Measurements from ENCODE around the gene BTBD3. TPM values are rescaled to one million over a fixed set of nuclear protein-coding genes. Genes with fewer than 3 reads are reported as not detected.

The BTBD3 gene
- total RNA-seq (2014; rRNA removed; shearing (Covaris generic)) = 51.8 and 61.1 TPM in 2 replicates

GRCh38 chr20:11917663-11918062 is at the start of gene BTBD3:
Gene BTBD3 (plus strand): TSS chr20:11917893. CDS start chr20:11918276, 383 bp downstream.
- peak; percentile 12 for DNase-seq
- Histone ChIP-seq H3K4me3 (ENCODE audit: insufficient read depth, low read depth, low read length) (no peak within 1 kb of the TSS), H3K27me3 (ENCODE audit: control insufficient read depth, insufficient read depth, low read length) (no peaks in the 10 kb centered on the region), H3K36me3 (replicated peaks; ENCODE audit: control insufficient read depth, insufficient read depth, low read length) (no peaks in the 10 kb centered on the region)

DNA sequence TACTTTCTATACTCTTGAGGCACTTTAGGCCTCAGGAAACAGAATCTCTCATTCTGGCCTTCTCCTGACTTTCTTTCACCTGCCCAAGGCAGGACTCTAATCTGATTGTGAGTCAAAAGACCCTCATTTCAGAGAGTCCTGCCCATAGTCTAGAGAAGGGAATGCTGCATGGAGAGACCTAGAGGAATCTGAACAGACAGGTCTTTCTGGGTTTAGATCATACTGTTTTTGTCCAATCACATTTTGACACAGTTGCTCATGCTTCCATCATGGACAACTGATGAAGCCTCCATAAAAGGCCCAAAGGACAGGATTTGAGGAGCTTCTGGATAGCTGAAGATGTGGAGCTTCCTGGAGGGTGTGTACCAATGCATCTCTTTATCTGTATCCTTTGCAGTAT is 48.1 kb upstream of the BTBD3 start:
- Histone ChIP-seq H3K36me3 (replicated peaks; ENCODE audit: control insufficient read depth, insufficient read depth, low read length) (no peaks in the 10 kb centered on the region), H3K4me3 (ENCODE audit: insufficient read depth, low read depth, low read length) (no peak overlapping the region), H3K27me3 (ENCODE audit: control insufficient read depth, insufficient read depth, low read length) (no peaks in the 10 kb centered on the region)
- DNase-seq = no peak

DNA sequence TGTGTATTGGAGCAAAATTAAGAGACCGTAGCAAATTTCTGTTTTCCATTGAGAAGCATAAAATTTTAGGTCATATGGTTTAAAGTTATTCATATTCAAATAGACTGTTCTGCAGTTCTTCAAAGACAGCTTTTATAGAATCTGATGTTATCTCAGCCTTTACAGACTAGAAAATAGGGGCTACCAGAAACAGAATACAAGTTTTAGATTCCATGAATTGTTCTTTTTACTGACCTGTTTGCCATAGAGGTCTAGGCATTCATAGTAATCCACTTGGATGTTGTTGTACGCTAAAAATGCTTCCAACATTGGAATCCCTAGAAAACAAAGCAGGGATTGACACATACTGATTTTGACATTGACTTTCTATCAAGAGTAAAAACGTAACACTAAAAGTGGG is 47.3 kb upstream of the BTBD3 start:
- Histone ChIP-seq H3K4me3 (ENCODE audit: insufficient read depth, low read depth, low read length) (no peak overlapping the region), H3K27me3 (ENCODE audit: control insufficient read depth, insufficient read depth, low read length) (no peaks in the 10 kb centered on the region), H3K36me3 (replicated peaks; ENCODE audit: control insufficient read depth, insufficient read depth, low read length) (no peaks in the 10 kb centered on the region)
- DNase-seq = no peak

DNA sequence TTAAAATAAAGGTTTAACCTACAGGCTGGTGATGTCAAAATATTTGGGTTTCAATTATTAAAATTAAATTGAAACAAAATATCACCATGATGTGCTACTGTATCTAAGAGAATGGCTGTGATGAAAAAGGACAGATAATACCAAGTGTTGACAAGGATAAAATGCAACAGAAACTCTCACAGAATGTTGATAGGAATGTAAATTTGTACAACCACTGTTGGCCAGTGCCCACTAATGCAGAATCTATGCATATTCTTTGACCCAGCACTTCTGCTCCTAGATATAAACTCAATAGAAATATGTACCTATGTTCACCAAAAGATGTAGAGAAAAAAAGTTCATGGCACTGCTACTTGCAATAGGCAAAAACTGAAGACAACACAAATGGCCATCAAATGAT is 41.1 kb upstream of the BTBD3 start:
- Histone ChIP-seq H3K27me3 (ENCODE audit: control insufficient read depth, insufficient read depth, low read length) (no peaks in the 10 kb centered on the region), H3K4me3 (ENCODE audit: insufficient read depth, low read depth, low read length) (no peak overlapping the region), H3K36me3 (replicated peaks; ENCODE audit: control insufficient read depth, insufficient read depth, low read length) (no peaks in the 10 kb centered on the region)
- no peak for DNase-seq

- H3K36me3 ChIP-seq (replicated peaks; ENCODE audit: control insufficient read depth, insufficient read depth, low read length) = no peaks in the 10 kb centered on the region
- no peaks in the 10 kb centered on the region for H3K27me3 ChIP-seq (ENCODE audit: control insufficient read depth, insufficient read depth, low read length)
- H3K4me3 ChIP-seq (ENCODE audit: insufficient read depth, low read depth, low read length) = no peak overlapping the region
- DNase-seq = no peak
Measured at GRCh38 chr20:11880680-11881079, 37.0 kb upstream of the BTBD3 start.

DNA sequence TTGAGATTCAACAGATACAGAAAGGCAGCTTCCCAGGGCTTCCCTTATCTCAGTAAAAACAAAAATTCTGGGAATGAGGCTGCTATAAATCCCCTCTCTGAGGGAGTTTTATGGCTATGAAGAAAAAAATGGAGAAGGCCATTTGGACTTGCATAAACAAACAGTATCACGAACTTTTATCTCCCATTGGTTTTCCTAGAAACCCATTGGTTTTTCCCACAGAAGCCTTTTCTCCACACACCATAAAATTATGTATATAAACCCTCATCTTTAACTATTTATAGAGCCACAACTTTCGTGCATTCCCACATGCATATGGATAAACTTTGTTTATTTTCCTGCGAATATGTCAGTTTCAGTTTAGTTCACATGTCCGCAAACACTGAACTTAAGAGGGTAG is 36.2 kb upstream of the BTBD3 start:
- Histone ChIP-seq H3K4me3 (ENCODE audit: insufficient read depth, low read depth, low read length) (no peak overlapping the region), H3K27me3 (ENCODE audit: control insufficient read depth, insufficient read depth, low read length) (no peaks in the 10 kb centered on the region), H3K36me3 (replicated peaks; ENCODE audit: control insufficient read depth, insufficient read depth, low read length) (no peaks in the 10 kb centered on the region)
- DNase-seq = no peak

GRCh38 chr20:11882651-11883050 is 35.0 kb upstream of the BTBD3 start:
- DNase-seq = no peak

GRCh38 chr20:11888648-11889047 is 29.0 kb upstream of the BTBD3 start:
- no peak for DNase-seq

More at GRCh38 chr20:11882651-11883050, 35.0 kb upstream of the BTBD3 start:
- Histone ChIP-seq H3K36me3 (replicated peaks; ENCODE audit: control insufficient read depth, insufficient read depth, low read length) (no peaks in the 10 kb centered on the region), H3K27me3 (ENCODE audit: control insufficient read depth, insufficient read depth, low read length) (no peaks in the 10 kb centered on the region), H3K4me3 (ENCODE audit: insufficient read depth, low read depth, low read length) (no peak overlapping the region)

DNA sequence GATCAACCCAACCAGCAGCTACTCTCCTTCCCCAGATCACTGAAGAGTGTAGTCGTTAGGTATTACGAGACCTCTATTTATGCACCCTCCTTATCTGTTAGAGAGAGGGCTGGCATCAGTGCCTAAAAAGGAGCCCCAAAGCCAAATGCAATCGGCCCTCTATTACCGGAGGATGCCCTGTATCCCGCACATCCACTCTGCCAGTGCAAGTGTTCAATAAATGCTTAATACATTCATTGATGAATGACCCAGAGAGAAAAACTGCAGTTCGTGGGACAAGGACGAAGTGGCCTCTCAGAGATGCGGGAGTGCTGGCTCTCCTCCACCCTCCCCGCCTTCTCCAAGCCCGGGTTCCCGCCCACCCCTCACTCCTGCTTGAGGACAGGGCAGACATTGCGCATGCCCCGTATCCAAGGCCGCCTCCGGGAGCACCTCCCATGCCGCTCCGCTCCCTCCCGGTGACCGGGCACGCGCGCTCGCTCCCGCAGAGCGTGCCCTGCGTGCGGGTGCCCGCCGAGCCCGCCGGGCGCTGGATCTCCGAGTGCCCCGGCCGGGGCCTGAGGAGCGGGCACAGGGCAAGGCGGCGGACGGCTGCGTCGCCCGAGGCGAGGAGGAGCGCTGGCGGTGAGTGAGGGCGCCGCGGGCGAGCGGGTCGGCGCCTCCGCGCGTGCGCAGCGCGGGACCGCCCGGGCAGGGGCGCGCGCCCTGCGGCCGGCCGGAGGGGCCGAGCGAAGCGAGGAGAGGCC is 27.2 kb upstream of the BTBD3 start:
- H3K4me3 ChIP-seq (ENCODE audit: insufficient read depth, low read depth, low read length) = peak overlapping the region; percentile 73
- DNase-seq = peak; percentile 94
- no peaks in the 10 kb centered on the region for H3K36me3 ChIP-seq (replicated peaks; ENCODE audit: control insufficient read depth, insufficient read depth, low read length)
- peaks cover 7% of the 10 kb centered on the region for H3K27me3 ChIP-seq (ENCODE audit: control insufficient read depth, insufficient read depth, low read length)

More at GRCh38 chr20:11888648-11889047, 29.0 kb upstream of the BTBD3 start:
- Histone ChIP-seq H3K27me3 (ENCODE audit: control insufficient read depth, insufficient read depth, low read length) (peaks cover 7% of the 10 kb centered on the region), H3K4me3 (ENCODE audit: insufficient read depth, low read depth, low read length) (no peak overlapping the region), H3K36me3 (replicated peaks; ENCODE audit: control insufficient read depth, insufficient read depth, low read length) (no peaks in the 10 kb centered on the region)

DNA sequence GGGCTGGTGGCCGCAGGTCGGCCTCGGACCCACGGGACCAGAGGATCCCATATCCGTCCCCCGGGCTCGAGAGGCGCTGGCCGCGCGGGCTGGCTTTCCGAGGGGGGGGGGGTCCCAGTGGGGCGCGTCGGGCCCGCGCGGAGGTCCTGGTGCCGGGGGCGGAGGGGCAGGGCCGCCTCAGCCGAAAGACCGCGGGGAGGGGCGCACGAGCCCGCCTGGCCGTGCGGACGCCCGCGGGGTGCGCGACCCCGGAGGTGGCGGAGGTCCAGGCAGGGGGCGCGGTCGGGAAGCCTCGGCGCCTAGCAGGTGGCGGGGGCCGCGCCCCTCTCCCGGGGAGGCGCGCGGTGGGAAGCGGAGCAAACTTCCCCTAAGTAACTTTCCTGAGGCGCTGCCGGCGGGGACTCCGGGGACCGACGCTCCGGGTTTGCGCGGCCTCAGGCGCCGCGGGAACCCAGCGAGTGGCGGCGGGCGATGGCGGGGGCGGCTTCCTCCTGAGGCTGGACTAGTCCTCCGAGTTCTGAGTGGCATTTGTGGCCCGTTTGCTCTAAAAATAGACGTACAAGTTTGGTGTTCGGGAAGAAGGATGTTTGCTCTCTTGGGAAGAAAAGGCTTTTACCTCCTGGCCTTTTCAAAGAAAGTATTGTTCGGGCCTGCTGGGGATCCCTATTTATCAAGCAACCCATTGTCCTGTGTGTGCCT is 26.5 kb upstream of the BTBD3 start:
- DNase-seq = no peak
- Histone ChIP-seq H3K36me3 (replicated peaks; ENCODE audit: control insufficient read depth, insufficient read depth, low read length) (no peaks in the 10 kb centered on the region), H3K4me3 (ENCODE audit: insufficient read depth, low read depth, low read length) (peak overlapping the region; percentile 73), H3K27me3 (ENCODE audit: control insufficient read depth, insufficient read depth, low read length) (peaks cover 7% of the 10 kb centered on the region)

- peak; percentile 80 for DNase-seq
- Histone ChIP-seq H3K36me3 (replicated peaks; ENCODE audit: control insufficient read depth, insufficient read depth, low read length) (no peaks in the 10 kb centered on the region), H3K27me3 (ENCODE audit: control insufficient read depth, insufficient read depth, low read length) (peaks cover 7% of the 10 kb centered on the region), H3K4me3 (ENCODE audit: insufficient read depth, low read depth, low read length) (peak overlapping the region; percentile 73)
Measured at GRCh38 chr20:11891776-11892545, 25.7 kb upstream of the BTBD3 start.

- no peak for DNase-seq
- Histone ChIP-seq H3K4me3 (ENCODE audit: insufficient read depth, low read depth, low read length) (no peak overlapping the region), H3K27me3 (ENCODE audit: control insufficient read depth, insufficient read depth, low read length) (peaks cover 7% of the 10 kb centered on the region), H3K36me3 (replicated peaks; ENCODE audit: control insufficient read depth, insufficient read depth, low read length) (no peaks in the 10 kb centered on the region)
Measured at GRCh38 chr20:11894062-11894461, 23.6 kb upstream of the BTBD3 start.

- Histone ChIP-seq H3K27me3 (ENCODE audit: control insufficient read depth, insufficient read depth, low read length) (no peaks in the 10 kb centered on the region), H3K36me3 (replicated peaks; ENCODE audit: control insufficient read depth, insufficient read depth, low read length) (no peaks in the 10 kb centered on the region), H3K4me3 (ENCODE audit: insufficient read depth, low read depth, low read length) (no peak overlapping the region)
- DNase-seq = no peak
Measured at GRCh38 chr20:11895861-11896387, 21.8 kb upstream of the BTBD3 start.

GRCh38 chr20:11901127-11901526 is 16.6 kb upstream of the BTBD3 start:
- Histone ChIP-seq H3K27me3 (ENCODE audit: control insufficient read depth, insufficient read depth, low read length) (no peaks in the 10 kb centered on the region), H3K4me3 (ENCODE audit: insufficient read depth, low read depth, low read length) (no peak overlapping the region), H3K36me3 (replicated peaks; ENCODE audit: control insufficient read depth, insufficient read depth, low read length) (no peaks in the 10 kb centered on the region)
- DNase-seq = no peak
